OCI-LY1 (cell line): ENCODE measurements around the gene CDKAL1.
"Not testable (repeated sequence)": the region's sequence is repeated elsewhere in the genome, so short reads cannot be mapped to it uniquely, and the experiment has no call there.

ENCODE experiments used
- H2AFZ ChIP-seq: fragments of 200-600 bp; sonication (generic), shearing (Covaris generic); 2 replicates; pipeline ENCODE4 v1.6.0; 2014; ENCODE audit warnings: antibody characterized with exemption, mild to moderate bottlenecking, low read length
- H3F3A ChIP-seq: fragments of 200-600 bp; sonication (generic), shearing (Covaris generic); 2 replicates; pipeline ENCODE4 v1.6.0; 2014; ENCODE audit warnings: mild to moderate bottlenecking, antibody characterized with exemption, low read length, moderate library complexity; ENCODE audit not compliant: insufficient read depth
- H3K27ac ChIP-seq: fragments of 200-600 bp; sonication (generic); 2 replicates; pipeline ENCODE4 v1.5.1; 2014; ENCODE audit warnings: low read length, mixed run types, mild to moderate bottlenecking, low read depth; ENCODE audit not compliant: poor library complexity, severe bottlenecking
- H3K27me3 ChIP-seq: fragments of 200-600 bp; sonication (generic); 2 replicates; pipeline ENCODE4 v1.6.0; 2014; ENCODE audit warnings: antibody characterized with exemption, mild to moderate bottlenecking, low read length, moderate library complexity; ENCODE audit not compliant: insufficient read depth
- H3K36me3 ChIP-seq: fragments of 200-600 bp; sonication (generic); 2 replicates; pipeline ENCODE4 v1.6.1; 2014; ENCODE audit warnings: mild to moderate bottlenecking, antibody characterized with exemption, low read length, moderate library complexity, mixed read lengths; ENCODE audit not compliant: insufficient read depth
- H3K4me1 ChIP-seq: fragments of 200-600 bp; sonication (generic); 2 replicates; pipeline ENCODE4 v1.5.1; 2014; ENCODE audit warnings: mild to moderate bottlenecking, low read length, moderate library complexity; ENCODE audit not compliant: insufficient read depth, severe bottlenecking
- H3K4me2 ChIP-seq: fragments of 200-600 bp; sonication (generic), shearing (Covaris generic); 2 replicates; pipeline ENCODE4 v1.6.1; 2014; ENCODE audit warnings: low read length
- H3K4me3 ChIP-seq: fragments of 200-600 bp; sonication (generic); 2 replicates; pipeline ENCODE4 v1.5.1; 2014; ENCODE audit warnings: low read length, low read depth, mild to moderate bottlenecking, mixed read lengths; ENCODE audit not compliant: poor library complexity, severe bottlenecking
- H3K79me2 ChIP-seq: fragments of 200-600 bp; shearing (Covaris generic); 2 replicates; pipeline ENCODE4 v1.6.1; 2016; ENCODE audit warnings: mixed run types, low read length, mixed read lengths; ENCODE audit not compliant: insufficient read depth
- H3K9ac ChIP-seq: fragments of 200-600 bp; sonication (generic), shearing (Covaris generic); 2 replicates; pipeline ENCODE4 v1.6.1; 2014; ENCODE audit warnings: mild to moderate bottlenecking, low read length, mixed read lengths
- H3K9me2 ChIP-seq: fragments of 200-600 bp; sonication (generic), shearing (Covaris generic); 2 replicates; pipeline ENCODE4 v1.6.1; 2014; ENCODE audit warnings: low read depth, mild to moderate bottlenecking, low read length, mixed read lengths
- H3K9me3 ChIP-seq: fragments of 200-600 bp; shearing (Covaris generic); 2 replicates; pipeline ENCODE4 v1.6.1; 2014; ENCODE audit warnings: low read length, mixed read lengths
- H4K20me1 ChIP-seq: fragments of 200-600 bp; sonication (generic), shearing (Covaris generic); 2 replicates; pipeline ENCODE4 v1.6.0; 2016; ENCODE audit warnings: mild to moderate bottlenecking, low read length; ENCODE audit not compliant: insufficient read depth
- EZH2 ChIP-seq: fragments of 200-600 bp; sonication (generic), shearing (Covaris generic); IDR thresholded peaks from 2 replicates; pipeline ENCODE4 v1.8.0; 2017; ENCODE audit warnings: borderline replicate concordance, mixed run types, mild to moderate bottlenecking, antibody characterized with exemption, low read length, moderate library complexity, mixed read lengths
- TF ChIP-seq, protein P1 (sequence below): fragments of 200-600 bp; sonication (generic), shearing (Covaris generic); IDR thresholded peaks from 2 replicates; pipeline ENCODE4 v1.5.1; 2017; ENCODE audit warnings: mild to moderate bottlenecking, antibody characterized with exemption, low read length, moderate library complexity, mixed read lengths

Gene CDKAL1

DNA sequence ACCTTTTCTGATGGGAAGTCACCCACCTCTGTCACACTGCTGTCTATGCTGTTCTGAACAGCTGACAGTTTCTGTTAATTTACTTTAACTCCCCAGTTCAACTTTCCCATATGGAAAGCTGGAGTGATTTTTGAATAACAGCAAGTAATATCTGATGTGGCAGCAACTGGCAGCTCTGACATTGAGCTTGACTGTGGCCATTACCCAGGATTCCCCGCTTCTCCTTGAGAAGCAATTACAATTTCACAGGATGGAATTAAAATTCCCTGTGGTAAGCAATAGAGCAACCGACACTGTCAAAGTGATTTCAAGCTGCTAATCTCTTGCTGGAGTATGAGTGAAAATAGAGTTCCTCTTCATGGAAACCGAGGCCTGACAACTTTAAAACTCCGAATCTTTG is 711.2 kb downstream of the CDKAL1 start:
- no peaks in the 10 kb centered on the region for H4K20me1 ChIP-seq
- H3K9me3 ChIP-seq: no peaks in the 10 kb centered on the region
- no peaks in the 10 kb centered on the region for H3K79me2 ChIP-seq
- no peaks in the 10 kb centered on the region for H3K36me3 ChIP-seq
- H2AFZ ChIP-seq: no peak overlapping the region
- no peak overlapping the region for H3K9ac ChIP-seq
- no peaks in the 10 kb centered on the region for H3F3A ChIP-seq
- no peak overlapping the region for H3K4me3 ChIP-seq
- H3K27me3 ChIP-seq: no peaks in the 10 kb centered on the region
- TF ChIP-seq EZH2: no peak
- TF ChIP-seq, protein P1, sequence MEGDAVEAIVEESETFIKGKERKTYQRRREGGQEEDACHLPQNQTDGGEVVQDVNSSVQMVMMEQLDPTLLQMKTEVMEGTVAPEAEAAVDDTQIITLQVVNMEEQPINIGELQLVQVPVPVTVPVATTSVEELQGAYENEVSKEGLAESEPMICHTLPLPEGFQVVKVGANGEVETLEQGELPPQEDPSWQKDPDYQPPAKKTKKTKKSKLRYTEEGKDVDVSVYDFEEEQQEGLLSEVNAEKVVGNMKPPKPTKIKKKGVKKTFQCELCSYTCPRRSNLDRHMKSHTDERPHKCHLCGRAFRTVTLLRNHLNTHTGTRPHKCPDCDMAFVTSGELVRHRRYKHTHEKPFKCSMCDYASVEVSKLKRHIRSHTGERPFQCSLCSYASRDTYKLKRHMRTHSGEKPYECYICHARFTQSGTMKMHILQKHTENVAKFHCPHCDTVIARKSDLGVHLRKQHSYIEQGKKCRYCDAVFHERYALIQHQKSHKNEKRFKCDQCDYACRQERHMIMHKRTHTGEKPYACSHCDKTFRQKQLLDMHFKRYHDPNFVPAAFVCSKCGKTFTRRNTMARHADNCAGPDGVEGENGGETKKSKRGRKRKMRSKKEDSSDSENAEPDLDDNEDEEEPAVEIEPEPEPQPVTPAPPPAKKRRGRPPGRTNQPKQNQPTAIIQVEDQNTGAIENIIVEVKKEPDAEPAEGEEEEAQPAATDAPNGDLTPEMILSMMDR: no peak
- H3K27ac ChIP-seq: no peak overlapping the region
- no peaks in the 10 kb centered on the region for H3K4me1 ChIP-seq
- no peaks in the 10 kb centered on the region for H3K9me2 ChIP-seq
- H3K4me2 ChIP-seq: no peak overlapping the region

DNA sequence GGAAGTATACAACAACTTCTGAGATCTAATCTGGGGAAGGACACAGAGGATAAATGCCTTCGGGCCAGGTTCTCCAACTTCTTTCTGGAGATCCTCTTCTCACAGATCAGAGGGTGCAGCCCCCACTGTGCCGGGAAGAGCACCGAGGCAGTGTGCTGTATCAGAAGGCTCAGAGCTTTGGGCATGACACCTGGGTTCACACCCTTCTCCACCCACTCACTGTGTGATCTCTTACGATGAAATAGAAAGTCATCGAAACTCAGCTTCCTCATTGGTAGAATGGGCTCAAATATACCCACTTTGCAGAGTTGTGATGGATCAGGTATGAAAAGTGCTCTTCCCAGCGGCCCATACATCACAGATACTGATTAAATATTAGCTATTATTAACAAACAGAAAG is 711.8 kb downstream of the CDKAL1 start:
- TF ChIP-seq, protein P1: no peak
- TF ChIP-seq EZH2: no peak
- Histone ChIP-seq H3K9me3 (no peaks in the 10 kb centered on the region), H3F3A (no peaks in the 10 kb centered on the region), H4K20me1 (no peaks in the 10 kb centered on the region), H3K9me2 (no peaks in the 10 kb centered on the region), H3K36me3 (no peaks in the 10 kb centered on the region), H3K9ac (no peak overlapping the region), H3K4me1 (no peaks in the 10 kb centered on the region), H3K27ac (no peak overlapping the region), H3K27me3 (no peaks in the 10 kb centered on the region), H3K4me3 (no peak overlapping the region), H3K79me2 (no peaks in the 10 kb centered on the region), H2AFZ (no peak overlapping the region), H3K4me2 (no peak overlapping the region)

DNA sequence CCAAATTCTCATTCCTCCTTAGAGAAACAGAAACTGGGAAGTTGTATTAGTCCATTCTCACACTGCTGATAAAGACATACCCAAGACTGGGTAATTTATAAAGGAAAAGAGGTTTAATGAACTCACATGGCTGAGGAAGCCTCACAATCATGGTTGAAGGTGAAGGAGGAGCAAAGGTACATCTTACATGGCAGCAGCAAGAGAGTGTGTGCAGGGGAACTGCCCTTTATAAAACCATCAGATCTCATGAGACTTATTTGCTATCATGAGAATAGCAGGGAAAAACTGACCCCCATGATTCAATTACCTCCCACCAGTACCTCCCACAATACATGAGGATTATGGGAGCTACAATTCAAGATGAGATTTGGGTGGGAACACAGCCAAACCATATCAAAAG is 720.2 kb downstream of the CDKAL1 start:
- H3F3A ChIP-seq, H3K9me3 ChIP-seq, H2AFZ ChIP-seq, H3K27me3 ChIP-seq, H4K20me1 ChIP-seq, H3K9me2 ChIP-seq, H3K36me3 ChIP-seq, H3K4me3 ChIP-seq, H3K27ac ChIP-seq, H3K79me2 ChIP-seq, H3K9ac ChIP-seq, H3K4me2 ChIP-seq, H3K4me1 ChIP-seq: not testable (repeated sequence)

DNA sequence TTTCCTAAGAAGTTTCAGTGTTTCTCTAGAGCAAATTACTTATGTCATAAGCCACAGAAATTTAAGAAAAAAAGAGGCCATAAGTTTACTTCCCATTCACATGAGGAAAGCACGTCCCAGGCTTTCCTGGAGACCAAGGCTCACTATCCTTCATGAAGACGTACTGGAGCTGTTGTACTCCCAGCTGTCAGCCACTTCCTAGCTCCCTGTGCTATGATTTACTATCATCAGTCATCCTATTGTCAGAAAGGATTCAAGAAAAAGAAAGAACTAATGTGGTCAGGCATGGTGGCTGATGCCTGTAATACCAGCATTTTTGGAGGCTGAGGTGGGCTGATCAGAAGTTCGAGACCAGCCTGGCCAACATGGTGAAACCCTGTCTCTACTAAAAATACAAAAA is 721.9 kb downstream of the CDKAL1 start:
- no peak overlapping the region for H3K9ac ChIP-seq
- no peak overlapping the region for H3K27ac ChIP-seq
- no peaks in the 10 kb centered on the region for H3K36me3 ChIP-seq
- TF ChIP-seq, protein P1: no peak
- H4K20me1 ChIP-seq: no peaks in the 10 kb centered on the region
- no peaks in the 10 kb centered on the region for H3K9me3 ChIP-seq
- H3K27me3 ChIP-seq: no peaks in the 10 kb centered on the region
- no peak overlapping the region for H2AFZ ChIP-seq
- no peaks in the 10 kb centered on the region for H3F3A ChIP-seq
- H3K4me2 ChIP-seq: no peak overlapping the region
- no peaks in the 10 kb centered on the region for H3K4me1 ChIP-seq
- no peak overlapping the region for H3K4me3 ChIP-seq
- no peaks in the 10 kb centered on the region for H3K9me2 ChIP-seq
- no peaks in the 10 kb centered on the region for H3K79me2 ChIP-seq
